Measurements from ENCODE around the gene RBPJL.
A peak's percentile ranks its signal among the peaks of the same experiment; 100 is the strongest.
"Not testable (repeated sequence)": the region's sequence is repeated elsewhere in the genome, so short reads cannot be mapped to it uniquely, and the experiment has no call there.

The RBPJL gene

DNA sequence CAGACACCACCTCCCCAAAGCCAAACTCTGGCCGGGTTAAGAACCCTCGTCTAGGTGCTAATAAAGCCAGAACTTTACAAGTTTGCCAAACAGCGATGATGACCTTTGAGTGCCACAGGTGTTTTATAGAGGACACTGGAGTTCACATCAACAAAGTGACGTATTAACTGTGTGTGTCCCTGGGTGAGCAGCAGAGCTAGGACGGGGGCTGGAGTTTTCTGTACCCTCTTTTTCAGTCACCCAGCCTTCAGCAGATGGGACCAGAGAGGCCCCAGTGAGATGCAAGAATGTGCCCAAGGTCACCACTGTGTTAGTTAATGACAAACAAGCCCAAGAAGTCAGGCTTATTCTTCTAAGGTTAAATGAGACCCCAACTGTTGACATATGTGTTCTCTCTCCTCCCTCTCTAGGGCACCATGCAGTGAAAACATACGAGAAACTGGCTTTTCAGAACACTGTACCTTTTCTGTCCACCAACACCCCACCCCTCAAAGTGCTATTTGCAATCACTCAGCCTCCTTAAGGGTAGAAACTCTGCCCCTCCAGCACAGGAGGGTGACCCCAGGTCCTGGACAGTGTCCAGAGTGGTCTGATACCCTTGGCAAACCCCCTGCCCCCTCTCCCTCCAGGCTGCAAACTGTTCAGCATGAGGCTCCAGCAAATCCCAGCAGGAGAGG, 36.4 kb downstream of the RBPJL start:
- no peak for DNase-seq (ENCODE audit: low read depth in 2 of 2)

DNA sequence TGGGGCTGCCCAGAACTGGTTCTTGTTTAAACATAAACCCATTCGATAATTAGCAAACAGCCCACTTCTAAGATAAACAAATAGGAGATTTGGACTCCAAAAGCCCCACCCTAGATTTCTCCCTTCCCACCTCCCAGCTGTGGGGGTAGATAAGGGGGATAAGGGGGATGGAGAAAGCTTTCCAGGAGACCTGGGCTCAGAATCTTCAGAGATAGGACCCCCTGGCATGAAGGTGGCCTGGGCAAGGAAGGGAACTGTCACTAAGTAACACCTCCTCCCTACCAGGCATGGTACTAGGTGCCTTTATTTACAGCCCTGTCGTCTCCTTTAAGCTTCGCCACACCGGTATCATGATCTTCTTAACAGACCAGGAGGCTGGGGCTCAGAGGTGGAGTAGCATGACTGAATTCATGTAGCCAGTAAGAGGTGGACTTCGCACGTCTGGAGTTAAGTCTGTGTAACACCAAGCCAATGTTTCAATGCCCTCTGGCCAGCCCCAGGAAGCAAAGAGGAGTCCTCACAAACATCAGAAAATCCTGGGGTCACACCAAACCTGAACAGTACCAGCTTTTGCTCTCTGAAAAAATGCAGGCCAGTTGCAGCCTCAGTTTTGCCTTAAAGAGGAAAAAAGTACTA, 37.0 kb downstream of the RBPJL start:
- no peak for DNase-seq (ENCODE audit: low read depth in 2 of 2)

DNA sequence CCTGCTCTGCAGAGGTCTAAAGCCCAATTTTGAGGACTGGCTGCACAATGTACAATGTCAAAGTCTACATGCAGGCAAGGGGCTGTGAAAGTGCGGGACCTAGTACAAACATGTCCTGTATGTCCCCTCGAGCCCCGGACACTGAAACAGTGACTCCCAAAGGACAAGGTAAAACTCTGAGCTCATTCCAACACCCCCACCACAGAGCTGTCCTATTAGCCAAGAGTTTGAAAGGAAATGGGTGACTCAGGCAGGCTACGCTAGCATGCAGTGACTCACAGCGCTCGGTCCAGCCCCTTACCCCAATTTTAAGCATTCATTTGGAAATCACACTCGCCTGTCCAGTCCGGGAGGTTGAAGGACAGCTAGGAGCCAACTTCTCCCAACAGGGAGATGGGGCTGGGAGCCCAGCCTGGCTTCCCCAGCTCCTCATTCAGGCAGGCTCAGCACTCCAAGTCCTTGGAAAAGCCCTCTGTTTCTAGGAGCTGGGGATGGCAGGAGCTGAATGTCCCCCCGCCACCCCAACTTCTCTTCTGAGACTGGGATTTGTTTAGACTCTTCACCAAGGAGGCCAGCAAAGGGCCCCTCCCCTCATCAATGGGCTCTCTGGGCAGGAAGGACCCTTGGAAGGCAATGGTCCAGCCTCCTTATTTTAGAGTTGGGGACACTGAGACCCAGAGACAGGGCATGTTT, 37.7 kb downstream of the RBPJL start:
- no peak for DNase-seq (ENCODE audit: low read depth in 2 of 2)

DNA sequence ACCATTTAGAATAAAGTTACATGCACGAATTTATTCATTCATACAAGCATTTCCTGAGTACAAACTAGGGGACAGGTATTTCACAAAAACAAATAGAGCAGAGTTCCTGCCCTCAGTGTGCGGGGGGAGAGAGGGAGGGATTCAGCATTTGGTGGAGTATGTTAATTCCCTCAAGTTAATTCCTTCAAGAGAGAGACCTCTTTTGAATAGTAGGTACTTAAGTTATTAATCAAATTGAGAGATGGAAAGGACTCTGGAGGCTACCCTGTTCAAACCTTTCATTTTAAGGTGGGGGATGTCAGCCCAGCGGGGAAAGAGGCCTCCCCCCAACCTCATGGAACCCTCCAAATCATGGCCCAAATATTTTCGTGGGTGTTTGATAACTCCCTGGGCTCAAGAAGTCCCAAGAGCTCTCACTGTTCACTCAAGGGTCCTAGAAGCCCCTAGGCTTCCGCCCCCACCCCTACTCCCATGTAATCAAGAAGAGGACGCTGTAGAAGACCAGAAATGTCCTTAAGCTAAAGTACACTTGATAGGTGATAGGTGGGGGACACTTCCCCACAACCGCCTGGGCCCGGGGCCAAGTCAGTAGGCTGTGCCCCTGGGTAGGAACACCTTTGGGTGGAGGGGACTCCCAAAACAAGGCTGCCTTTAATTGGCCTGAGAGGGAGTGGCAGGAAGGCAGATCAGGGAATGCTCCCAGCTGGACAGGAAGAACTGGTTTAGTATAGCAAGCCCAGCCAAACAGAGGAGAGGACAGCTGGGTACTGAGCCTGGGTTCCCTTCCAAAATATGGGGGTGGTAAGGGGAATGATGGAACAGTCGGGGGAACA, 38.7 kb downstream of the RBPJL start:
- DNase-seq (ENCODE audit: low read depth in 2 of 2) = no peak

DNA sequence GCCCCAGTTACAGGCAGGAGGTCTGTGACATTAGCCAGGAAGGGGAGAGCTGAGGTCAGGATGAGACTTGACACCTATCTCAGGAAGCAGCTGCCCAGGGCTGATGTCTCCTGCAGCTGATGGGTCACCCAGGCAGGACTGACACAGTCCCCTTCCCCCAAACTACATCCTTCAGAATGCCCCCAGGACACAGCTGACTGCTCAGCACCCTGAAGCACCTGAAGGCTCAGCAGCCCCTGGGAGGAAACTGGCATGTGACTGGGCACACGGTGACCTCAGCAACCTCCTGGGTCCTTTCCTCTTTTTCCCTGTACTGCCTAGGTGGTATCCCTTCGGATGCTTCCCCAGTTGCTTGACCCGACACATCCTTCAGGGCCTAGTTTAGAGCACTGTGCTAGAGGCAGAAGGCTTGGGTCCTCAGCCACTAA, 39.7 kb downstream of the RBPJL start:
- DNase-seq (ENCODE audit: low read depth in 2 of 2) = no peak

DNA sequence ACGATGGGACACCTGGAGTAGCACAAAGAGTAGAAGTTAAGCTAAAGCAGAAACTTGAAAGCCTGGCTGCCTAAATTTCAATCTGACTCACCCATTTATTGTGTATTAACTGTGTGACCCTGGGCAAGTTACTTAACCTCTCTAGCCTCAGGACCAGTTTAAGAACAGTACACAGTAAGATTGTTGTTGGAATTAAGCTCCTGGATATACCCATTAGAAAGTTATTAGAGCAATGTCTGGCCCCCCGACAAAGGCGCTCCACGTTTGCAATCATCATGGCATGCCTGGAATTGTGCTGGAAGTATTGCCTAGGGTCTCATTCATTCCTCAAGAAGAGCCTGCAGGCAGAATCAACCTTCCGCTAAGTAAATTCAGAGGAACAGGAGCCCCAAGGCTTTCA, 40.2 kb downstream of the RBPJL start:
- no peak for DNase-seq (ENCODE audit: low read depth in 2 of 2)

DNA sequence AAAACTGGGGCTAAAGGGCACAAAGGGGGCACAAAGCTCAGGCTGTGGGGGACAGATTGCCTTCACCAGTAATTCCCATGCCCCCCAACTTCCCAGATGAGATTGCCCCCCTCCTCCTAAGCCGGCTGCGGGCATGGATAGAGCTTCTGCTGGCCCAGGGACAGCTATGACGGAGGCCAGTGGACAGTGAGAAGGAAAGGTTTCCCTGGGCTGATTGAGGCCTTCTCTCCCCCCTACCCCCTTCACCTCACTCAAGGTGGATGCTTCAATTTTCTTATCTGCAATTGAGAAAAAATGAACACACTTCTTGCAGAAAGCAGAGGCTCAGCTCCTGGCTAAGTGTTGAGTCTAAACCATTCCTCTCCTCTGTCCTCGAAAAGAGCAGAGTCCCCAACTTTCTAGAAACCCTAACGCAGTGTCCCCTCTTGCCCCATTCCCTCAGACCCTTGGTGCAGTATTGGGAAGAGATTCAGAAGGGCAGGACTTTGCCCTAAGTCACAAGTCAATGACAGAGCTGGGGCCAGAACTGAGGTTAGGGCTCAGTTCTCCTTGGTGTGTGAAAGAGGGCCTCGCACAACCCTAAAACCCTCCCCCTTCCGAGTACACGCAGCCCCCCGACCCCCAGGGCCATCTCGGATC, 40.8 kb downstream of the RBPJL start:
- DNase-seq (ENCODE audit: low read depth in 2 of 2) = no peak

DNA sequence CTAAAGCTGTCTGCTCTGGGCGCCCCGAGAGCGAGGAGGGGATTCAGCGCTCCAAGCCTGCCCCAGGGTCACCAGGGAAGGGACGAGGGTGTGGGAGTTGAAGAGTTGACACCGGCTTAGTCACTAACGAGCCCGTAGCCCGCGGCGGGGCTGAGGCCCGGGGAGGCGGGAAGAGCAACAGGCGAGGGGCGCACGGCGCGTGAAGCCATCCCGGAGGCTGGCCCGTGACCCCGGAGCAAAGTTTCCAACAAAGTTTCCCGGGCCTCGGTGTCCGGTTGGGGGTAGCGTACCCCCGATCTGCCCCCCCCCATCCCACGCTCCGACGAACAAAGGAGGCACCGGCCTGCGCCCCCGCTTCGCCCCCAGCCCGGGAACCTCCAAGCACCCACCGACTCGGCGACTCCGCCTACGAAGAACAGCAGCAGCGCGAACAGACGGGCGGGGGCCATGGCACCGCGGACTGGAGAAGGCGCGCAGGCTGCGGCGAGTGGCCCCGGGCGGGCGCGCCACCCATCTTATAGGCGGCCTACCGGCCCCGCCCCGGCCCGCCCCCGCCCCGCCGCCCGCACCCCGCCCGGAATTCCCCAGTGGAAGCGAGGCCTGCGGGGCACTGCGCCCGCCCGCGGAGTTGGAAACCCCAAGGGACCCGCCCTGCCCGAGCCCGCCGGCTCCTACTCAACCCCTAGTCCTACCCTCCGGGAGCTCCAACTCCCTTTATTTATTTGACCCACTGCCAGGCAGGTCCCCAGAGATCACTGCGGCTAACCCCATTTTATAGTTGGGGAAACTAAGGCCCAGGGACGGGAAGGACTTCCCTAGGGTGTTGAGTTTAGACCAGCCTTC, 41.5 kb downstream of the RBPJL start, which contains the start of gene SDC4:
Gene SDC4, minus strand, starts transcription at position 489 of the 843 bp plus-strand sequence. Its CDS starts 40 bp downstream, at position 449.
- peak; percentile 51 to 59 for DNase-seq (ENCODE audit: low read depth in 2 of 2)

DNA sequence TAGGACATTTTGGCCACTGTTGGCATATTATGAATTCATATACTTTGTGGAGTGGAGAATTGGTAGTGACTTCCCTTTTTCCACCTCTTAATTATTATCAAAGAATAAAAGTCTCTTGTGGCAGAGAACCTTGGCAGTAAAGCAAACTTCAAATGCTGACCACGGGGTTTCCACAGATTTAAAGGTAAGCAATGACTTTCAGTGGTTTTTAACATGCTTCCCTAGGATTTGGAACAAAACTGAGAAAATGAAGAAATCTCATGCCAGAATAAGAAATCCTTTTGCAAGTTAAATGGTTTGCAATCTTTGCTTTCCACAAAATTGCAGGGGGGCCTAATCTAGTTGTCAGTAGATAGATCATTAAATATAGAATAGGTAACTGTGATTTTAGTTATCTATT, 43.6 kb downstream of the RBPJL start:
- no peak for DNase-seq (ENCODE audit: low read depth in 2 of 2)

DNA sequence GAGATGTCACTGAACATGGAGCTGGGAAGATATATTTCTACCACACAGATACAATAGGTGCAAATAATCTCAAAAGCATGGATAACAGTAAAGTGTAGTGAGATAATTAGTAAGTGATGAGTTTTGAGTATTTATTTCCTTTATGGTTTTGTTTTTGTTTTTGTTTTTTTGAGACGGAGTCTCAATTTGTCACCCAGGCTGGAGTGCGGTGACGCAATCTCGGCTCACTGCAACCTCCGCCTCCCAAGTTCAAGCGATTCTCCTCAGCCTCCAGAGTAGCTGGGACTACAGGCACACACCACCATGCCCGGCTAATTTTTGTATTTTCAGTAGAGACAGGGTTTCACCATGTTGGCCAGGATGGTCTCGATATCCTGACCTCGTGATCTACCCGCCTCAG, 44.2 kb downstream of the RBPJL start:
- DNase-seq (ENCODE audit: low read depth in 2 of 2) = not testable (repeated sequence)

DNA sequence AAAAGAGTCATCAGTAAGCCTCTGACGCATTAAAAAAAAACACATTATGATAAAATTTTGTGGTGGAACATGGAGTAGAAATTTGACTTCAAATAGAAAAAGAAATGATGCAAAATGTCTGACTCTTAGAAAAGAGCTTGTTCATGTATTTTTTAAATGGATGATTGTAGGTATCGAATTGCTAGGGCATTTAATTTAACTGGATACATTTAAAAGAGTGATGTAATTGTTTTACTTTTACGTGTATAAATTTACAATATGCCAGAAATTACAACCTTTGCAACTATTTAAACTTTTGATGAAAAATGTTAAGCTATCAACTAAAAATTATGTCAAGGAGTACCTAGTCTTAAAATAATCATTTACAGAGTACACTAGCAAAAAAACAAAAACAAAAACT, 46.1 kb downstream of the RBPJL start:
- no peak for DNase-seq (ENCODE audit: low read depth in 2 of 2)

DNA sequence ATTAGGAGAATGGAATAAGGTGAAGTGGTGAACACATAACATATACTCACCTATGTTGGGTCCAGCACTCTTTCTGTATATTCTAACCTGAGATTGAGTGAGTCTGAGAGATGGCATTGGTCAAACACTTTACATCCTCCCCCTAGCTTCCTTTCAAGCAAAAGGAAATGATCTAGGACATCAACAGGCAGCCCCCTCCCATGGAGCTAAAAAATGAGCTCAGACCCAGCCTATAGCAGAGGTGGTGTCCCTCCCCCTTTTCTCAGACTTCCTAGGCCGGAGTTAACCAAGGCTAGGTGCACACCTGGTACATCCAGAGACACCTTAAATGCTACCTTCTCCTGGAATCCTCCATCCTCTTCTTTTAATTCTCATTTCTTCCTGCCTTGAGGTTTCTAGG, 47.1 kb downstream of the RBPJL start:
- no peak for DNase-seq (ENCODE audit: low read depth in 2 of 2)

DNA sequence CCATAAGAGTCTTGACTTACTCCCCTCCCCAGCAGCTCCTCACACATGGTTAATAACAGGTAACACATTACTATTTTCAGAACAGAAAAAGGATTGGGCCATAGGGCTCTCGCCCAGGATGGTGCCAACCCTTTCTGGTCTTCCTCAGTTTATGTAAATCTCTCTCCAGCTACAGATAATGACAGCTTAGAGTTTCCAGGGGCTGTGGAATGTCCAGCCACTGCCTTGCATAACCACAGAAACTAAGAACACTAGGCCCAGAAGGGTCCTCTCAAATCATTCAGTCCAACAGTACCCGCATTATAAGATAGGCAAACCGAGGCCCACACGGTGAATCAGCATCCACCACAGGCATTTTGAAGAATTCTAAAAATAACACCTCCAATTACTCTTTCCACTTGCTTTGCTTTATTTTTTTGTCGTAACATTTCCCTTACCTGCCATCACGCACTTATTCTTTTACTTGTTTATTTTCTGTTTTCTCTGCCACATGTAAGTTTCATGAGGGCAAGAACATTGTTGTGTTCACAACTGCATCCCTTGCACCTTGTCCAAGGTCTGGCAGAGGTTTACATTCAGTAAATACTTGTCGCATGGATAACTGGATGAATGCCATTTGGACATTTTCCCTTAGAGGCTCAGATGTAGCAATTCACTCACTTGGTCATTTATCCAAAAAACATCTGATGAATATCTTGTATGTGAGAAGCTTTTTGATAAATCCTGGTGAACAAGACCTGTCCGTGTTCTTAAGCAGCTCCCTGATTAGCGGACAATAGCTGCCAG, 48.0 kb downstream of the RBPJL start:
- peak in 1 of 2 donors; percentile 25 for DNase-seq (ENCODE audit: low read depth in 2 of 2)

DNA sequence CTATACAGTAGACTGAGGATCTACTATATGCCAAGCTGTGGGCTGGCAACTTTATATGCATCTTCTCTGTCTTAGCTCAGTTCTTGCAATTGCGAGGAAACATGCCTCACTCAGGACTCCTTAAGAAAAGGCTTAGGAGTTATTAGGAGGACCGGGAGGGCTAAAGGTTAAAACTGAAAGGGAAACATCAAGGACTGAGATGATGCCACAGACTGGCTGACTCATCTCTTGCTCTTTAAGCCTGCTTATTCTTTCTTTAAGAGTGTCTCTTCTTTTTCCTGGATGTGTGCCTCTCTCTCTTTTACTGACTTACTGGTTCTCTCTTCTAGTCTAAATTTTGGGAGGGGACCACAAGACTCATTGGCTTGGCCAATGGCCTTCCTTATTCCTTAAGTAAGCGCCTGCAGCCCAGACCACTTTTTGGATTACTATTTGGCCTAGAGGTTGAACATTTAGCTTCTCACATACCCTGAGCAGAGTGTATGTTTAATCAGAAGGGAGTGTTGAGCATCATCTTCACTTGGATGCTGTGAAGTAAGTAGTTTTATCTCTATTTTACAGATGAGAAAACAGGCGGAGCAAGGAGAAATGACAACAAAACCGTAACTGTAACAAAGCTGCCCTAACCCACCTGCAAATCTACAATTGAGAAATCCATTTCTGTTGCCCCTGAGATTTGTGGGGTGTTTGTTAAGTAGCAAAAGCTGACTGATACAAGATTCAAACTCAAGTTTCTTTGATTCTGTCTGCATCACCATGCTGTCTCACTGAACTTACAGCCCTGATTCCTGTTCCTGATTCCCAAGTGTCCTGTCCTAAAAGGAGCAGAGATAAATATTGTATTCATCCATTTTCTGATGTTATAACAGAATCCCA, 48.8 kb downstream of the RBPJL start:
- no peak for DNase-seq (ENCODE audit: low read depth in 2 of 2)

DNA sequence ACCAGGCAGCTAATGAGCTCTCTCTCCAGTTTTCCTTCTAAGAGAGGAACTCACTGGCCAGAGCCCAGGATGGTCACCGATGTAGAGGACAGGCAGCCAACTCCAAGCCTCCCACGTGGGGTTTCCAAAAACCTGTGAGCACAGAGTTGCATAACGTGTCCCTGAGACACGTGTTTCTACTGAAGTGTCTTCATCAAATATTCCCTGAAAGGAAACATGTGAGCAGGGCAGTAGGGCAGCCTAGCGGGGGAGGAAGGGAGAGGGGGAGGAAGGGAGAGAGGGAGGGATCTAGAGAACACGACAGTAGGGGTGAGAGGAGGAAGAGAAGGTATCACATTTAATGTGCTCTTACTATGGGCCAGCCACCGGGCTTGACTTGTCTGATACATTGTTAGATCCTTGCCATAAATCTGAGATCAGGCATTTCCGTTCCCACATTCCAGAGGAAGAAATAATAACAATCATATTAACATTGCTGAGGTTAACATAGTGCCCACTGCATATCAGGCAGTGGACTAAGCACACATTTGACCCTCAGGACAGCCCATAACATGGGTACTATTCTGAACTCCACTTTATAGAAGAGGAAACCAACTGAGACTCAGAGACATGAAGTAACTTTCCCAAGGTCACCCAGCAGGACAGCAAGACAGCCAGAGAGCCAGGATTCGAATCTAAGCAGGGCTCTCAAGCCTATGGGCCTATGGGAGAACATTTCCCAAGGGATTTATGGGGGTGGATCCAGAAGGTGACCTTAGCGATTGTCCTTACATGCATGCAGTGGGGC, 51.8 kb downstream of the RBPJL start:
- no peak for DNase-seq (ENCODE audit: low read depth in 2 of 2)

DNA sequence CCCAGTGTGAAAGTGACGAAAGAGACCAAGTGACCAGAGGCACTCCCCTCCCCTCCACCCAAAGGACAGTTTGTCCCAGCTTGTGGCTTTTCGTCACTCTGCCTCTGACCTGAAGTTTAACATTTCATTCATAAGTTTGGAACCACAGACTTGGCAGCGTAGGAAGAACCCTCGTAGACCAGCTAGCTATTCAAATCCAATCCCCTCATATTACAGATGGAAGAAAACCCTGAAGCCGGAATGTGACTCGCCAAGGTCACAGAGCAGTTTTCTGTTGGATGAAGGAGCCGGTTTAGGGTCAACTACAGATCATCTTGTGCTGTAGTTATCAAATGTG, 52.4 kb downstream of the RBPJL start:
- DNase-seq (ENCODE audit: low read depth in 2 of 2) = no peak

DNA sequence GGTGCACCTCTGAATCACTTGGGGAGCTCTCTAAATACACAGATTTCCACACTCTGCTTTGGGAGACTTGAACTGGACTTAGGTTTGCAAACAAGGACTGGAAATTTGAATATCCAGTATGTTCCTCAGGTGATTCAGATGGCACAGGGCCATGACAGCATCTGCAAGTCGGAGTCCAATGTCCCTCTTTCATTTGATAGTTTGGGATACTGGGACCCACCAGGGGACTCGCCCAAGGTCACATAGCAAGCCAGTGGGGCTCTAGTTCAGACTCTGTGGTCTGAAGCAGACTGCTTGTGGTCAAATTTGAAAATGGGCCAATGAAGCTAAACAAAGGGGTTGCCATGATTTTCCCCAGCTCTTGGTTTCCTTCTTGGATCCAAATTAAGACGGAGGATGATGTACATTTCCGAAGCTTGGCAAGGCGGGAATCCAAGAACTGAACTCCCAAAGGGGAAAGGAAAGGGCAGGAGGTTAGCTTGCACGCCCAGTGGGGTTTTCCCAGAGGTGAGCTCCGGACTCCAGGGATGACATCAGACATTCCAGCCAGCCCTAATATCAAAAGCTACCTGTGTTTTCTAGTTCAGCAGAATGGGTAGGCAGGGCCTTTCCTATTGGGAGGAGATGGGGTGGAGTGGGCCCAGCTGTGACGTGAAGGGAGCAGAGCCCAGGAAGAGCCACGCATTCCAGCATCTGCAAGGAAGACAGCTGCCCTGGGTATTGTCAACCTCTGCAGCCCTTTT, 52.9 kb downstream of the RBPJL start:
- no peak for DNase-seq (ENCODE audit: low read depth in 2 of 2)
